Bronchial epithelial cell (primary cell): Measurements from ENCODE around the gene TBCD. TPM values are rescaled to one million over a fixed set of nuclear protein-coding genes. Genes with fewer than 3 reads are reported as not detected.

ENCODE experiments used
- DNase-seq: peaks from one replicate; pipeline ENCODE4 v3.0.0-alpha.2; 2010; ENCODE audit warnings: low read depth
- FAIRE-seq: peaks from 2 replicates; lab custom pipeline; 2011; peaks lifted over from hg19 to GRCh38; lab: Jason Lieb, UNC
- H3K27me3 ChIP-seq: 2 replicates; pipeline ENCODE4 v1.5.1; 2011; ENCODE audit warnings: low read length; ENCODE audit not compliant: control insufficient read depth, insufficient read depth
- H3K36me3 ChIP-seq: 2 replicates; pipeline ENCODE4 v1.5.1; 2011; ENCODE audit warnings: low read length; ENCODE audit not compliant: control insufficient read depth, insufficient read depth
- H3K4me3 ChIP-seq: 2 replicates; pipeline ENCODE4 v1.5.1; 2011; ENCODE audit warnings: mild to moderate bottlenecking, low read depth, low read length, control low read depth
- total RNA-seq: library from RNA; depleted of rRNA; stranded (reverse); fragments of >200 nt; gene quantifications from 2 replicates; pipeline ENCODE4 v1.2.1, GENCODE V29; 2014
- TF ChIP-seq, protein P1 (sequence below): IDR thresholded peaks from 2 replicates; pipeline ENCODE4 v1.5.1; 2011; ENCODE audit warnings: mild to moderate bottlenecking, moderate library complexity, low read length, control low read depth, inconsistent platforms; ENCODE audit not compliant: insufficient read depth, severe bottlenecking

The TBCD gene
- total RNA-seq, 1 donor from 2014 or later, result 22.6 TPM

DNA sequence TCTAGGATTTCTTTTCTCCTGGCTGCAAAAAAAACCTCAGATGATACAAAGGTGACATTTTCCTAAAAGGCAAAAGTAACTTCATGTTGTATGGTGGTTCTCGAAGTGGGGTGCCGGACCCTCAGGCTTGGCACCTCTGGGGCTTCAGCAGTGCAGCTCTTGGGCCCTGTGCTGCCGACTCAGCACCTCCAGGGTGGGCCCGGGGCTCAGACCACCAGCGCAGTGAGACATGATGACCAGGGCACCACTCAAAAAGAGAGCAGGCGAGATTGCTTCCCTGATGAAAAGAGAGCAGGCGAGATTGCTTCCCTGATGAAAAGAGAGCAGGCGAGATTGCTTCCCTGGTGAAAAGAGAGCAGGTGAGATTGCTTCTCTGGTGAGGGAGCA, 186.6 kb downstream of the TBCD start:
- Histone ChIP-seq H3K4me3 (no peak overlapping the region), H3K36me3 (peaks cover 22% of the 10 kb centered on the region), H3K27me3 (no peaks in the 10 kb centered on the region)
- FAIRE-seq, result no peak
- no peak for DNase-seq
- TF ChIP-seq, protein P1, sequence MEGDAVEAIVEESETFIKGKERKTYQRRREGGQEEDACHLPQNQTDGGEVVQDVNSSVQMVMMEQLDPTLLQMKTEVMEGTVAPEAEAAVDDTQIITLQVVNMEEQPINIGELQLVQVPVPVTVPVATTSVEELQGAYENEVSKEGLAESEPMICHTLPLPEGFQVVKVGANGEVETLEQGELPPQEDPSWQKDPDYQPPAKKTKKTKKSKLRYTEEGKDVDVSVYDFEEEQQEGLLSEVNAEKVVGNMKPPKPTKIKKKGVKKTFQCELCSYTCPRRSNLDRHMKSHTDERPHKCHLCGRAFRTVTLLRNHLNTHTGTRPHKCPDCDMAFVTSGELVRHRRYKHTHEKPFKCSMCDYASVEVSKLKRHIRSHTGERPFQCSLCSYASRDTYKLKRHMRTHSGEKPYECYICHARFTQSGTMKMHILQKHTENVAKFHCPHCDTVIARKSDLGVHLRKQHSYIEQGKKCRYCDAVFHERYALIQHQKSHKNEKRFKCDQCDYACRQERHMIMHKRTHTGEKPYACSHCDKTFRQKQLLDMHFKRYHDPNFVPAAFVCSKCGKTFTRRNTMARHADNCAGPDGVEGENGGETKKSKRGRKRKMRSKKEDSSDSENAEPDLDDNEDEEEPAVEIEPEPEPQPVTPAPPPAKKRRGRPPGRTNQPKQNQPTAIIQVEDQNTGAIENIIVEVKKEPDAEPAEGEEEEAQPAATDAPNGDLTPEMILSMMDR, result no peak

DNA sequence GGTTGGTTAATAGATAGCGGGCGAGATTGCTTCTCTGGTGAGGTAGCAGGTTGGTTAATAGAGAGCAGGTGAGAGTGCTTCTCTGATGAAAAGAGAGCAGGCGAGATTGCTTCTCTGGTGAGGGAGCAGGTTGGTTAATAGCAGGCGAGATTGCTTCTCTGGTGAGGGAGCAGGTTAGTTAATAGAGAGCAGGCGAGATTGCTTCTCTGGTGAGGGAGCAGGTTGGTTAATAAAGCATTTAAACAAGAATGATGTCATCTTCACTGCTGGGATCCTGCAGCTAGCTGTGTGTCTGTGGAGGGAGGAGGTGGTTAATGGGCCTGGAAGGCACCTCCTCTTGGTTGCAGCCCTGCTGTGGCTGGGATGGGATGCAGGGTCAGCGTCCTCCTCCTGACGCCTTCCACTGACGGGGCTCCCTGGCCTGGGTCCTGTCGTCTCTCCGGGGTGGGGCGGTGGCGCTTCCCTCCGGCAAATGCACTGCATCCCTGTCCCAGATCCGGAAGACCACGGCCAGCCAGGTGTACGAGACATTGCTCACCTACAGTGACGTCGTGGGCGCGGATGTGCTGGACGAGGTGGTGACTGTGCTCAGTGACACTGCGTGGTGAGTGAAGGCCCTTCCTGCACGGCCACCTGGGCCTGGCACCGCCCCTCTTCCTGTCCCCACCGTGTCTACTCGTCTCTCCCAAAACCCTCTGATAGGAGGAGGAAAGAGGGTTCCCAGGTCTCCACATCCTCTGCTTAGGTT, 187.2 kb downstream of the TBCD start:
- no peaks in the 10 kb centered on the region for H3K27me3 ChIP-seq

DNA sequence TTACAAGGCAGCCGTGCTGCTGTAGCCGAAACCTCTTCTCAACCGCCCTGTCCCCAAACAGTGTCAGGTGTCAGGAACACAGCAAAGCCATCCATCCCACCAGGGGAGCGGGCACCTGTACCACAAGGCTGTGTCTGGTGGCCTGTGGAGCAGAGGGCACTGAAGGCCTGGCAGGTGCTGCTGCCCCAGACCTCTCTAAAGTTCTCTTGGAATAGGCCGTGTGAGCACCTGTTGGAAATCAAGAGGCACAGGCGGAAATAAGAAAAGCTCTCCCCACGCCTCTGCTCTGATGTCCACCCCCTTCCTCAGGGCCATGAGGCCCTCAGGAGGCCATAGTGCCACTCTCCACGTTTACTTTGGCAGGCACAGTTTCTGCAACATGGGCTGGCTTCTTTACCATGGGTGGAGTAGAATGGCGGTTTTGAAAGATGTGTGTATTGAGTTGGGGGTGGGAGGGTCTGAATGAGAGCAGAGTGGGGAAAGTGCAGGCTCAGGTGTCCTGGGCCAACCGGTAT, 187.8 kb downstream of the TBCD start:
- no peaks in the 10 kb centered on the region for H3K27me3 ChIP-seq
- DNase-seq (no peak), FAIRE-seq (no peak)
- no peak overlapping the region for H3K4me3 ChIP-seq
- TF ChIP-seq, protein P1, result no peak
- H3K36me3 ChIP-seq, result peaks cover 23% of the 10 kb centered on the region

More for the DNA sequence above, 187.2 kb downstream of the TBCD start:
- DNase-seq (no peak), FAIRE-seq (peak; percentile 47)
- TF ChIP-seq, protein P1, result no peak
- Histone ChIP-seq H3K36me3 (peaks cover 23% of the 10 kb centered on the region), H3K4me3 (no peak overlapping the region)

- DNase-seq, result no peak
- FAIRE-seq, result no peak
- Histone ChIP-seq H3K36me3 (peaks cover 23% of the 10 kb centered on the region), H3K4me3 (no peak overlapping the region), H3K27me3 (no peaks in the 10 kb centered on the region)
- TF ChIP-seq, protein P1, result no peak
Observed at GRCh38 chr17:82940226-82941020, 188.6 kb downstream of the TBCD start.

GRCh38 chr17:82941021-82942001, 189.4 kb downstream of the TBCD start:
- no peaks in the 10 kb centered on the region for H3K27me3 ChIP-seq
- TF ChIP-seq, protein P1, result no peak
- no peak overlapping the region for H3K4me3 ChIP-seq
- peaks cover 23% of the 10 kb centered on the region for H3K36me3 ChIP-seq
- DNase-seq (no peak), FAIRE-seq (no peak)
